ENCODE data around the gene PCGF5.
"Not testable (repeated sequence)": the region's sequence is repeated elsewhere in the genome, so short reads cannot be mapped to it uniquely, and the experiment has no call there.

PCGF5 gene

GRCh38 chr10:91238191-91238590 is 17.7 kb downstream of the PCGF5 start:
- Histone ChIP-seq H3K9ac (ENCODE audit: low read depth in 1 of 2, low read length in 2 of 2) (no peak overlapping the region), H3K4me3 (ENCODE audit: low read length in 2 of 2) (no peak overlapping the region), H3K27ac (ENCODE audit: low read depth in 2 of 2, low read length in 2 of 2) (no peak overlapping the region), H3K4me1 (ENCODE audit: control insufficient read depth in 2 of 2, insufficient read depth in 2 of 2, low read length in 2 of 2) (no peaks in the 10 kb centered on the region), H3K9me3 (ENCODE audit: control insufficient read depth in 2 of 2, low read length in 2 of 2) (no peaks in the 10 kb centered on the region), H3K36me3 (ENCODE audit: control insufficient read depth in 2 of 2, insufficient read depth in 2 of 2, low read length in 2 of 2) (peaks cover 0 to 4% of the 10 kb centered on the region in 2 donors), H3K27me3 (ENCODE audit: control insufficient read depth in 2 of 2, insufficient read depth in 2 of 2, low read length in 2 of 2) (no peaks in the 10 kb centered on the region)

- Histone ChIP-seq H3K36me3 (ENCODE audit: control insufficient read depth in 2 of 2, insufficient read depth in 2 of 2, low read length in 2 of 2) (peaks cover 0 to 4% of the 10 kb centered on the region in 2 donors), H3K9me3 (ENCODE audit: control insufficient read depth in 2 of 2, low read length in 2 of 2) (no peaks in the 10 kb centered on the region), H3K27me3 (ENCODE audit: control insufficient read depth in 2 of 2, insufficient read depth in 2 of 2, low read length in 2 of 2) (no peaks in the 10 kb centered on the region), H3K4me1 (ENCODE audit: control insufficient read depth in 2 of 2, insufficient read depth in 2 of 2, low read length in 2 of 2) (no peaks in the 10 kb centered on the region), H3K4me3 (ENCODE audit: low read length in 2 of 2) (no peak overlapping the region), H3K27ac (ENCODE audit: low read depth in 2 of 2, low read length in 2 of 2) (no peak overlapping the region), H3K9ac (ENCODE audit: low read depth in 1 of 2, low read length in 2 of 2) (no peak overlapping the region)
These were observed 19.3 kb downstream of the PCGF5 start for GRCh38 chr10:91239789-91240188.

GRCh38 chr10:91242940-91243339 is 22.5 kb downstream of the PCGF5 start:
- Histone ChIP-seq H3K4me3 (ENCODE audit: low read length in 2 of 2) (no peak overlapping the region), H3K9me3 (ENCODE audit: control insufficient read depth in 2 of 2, low read length in 2 of 2) (no peaks in the 10 kb centered on the region), H3K4me1 (ENCODE audit: control insufficient read depth in 2 of 2, insufficient read depth in 2 of 2, low read length in 2 of 2) (no peaks in the 10 kb centered on the region), H3K36me3 (ENCODE audit: control insufficient read depth in 2 of 2, insufficient read depth in 2 of 2, low read length in 2 of 2) (peaks cover 0 to 4% of the 10 kb centered on the region in 2 donors), H3K27ac (ENCODE audit: low read depth in 2 of 2, low read length in 2 of 2) (no peak overlapping the region), H3K27me3 (ENCODE audit: control insufficient read depth in 2 of 2, insufficient read depth in 2 of 2, low read length in 2 of 2) (no peaks in the 10 kb centered on the region), H3K9ac (ENCODE audit: low read depth in 1 of 2, low read length in 2 of 2) (no peak overlapping the region)

- no peaks in the 10 kb centered on the region for H3K4me1 ChIP-seq (ENCODE audit: control insufficient read depth in 2 of 2, insufficient read depth in 2 of 2, low read length in 2 of 2)
- H3K36me3 ChIP-seq (ENCODE audit: control insufficient read depth in 2 of 2, insufficient read depth in 2 of 2, low read length in 2 of 2): peaks cover 2 to 6% of the 10 kb centered on the region in 2 donors
- H3K27me3 ChIP-seq (ENCODE audit: control insufficient read depth in 2 of 2, insufficient read depth in 2 of 2, low read length in 2 of 2): no peaks in the 10 kb centered on the region
- H3K9ac ChIP-seq (ENCODE audit: low read depth in 1 of 2, low read length in 2 of 2): no peak overlapping the region
- no peak overlapping the region for H3K27ac ChIP-seq (ENCODE audit: low read depth in 2 of 2, low read length in 2 of 2)
- no peak overlapping the region for H3K4me3 ChIP-seq (ENCODE audit: low read length in 2 of 2)
- no peaks in the 10 kb centered on the region for H3K9me3 ChIP-seq (ENCODE audit: control insufficient read depth in 2 of 2, low read length in 2 of 2)
These were observed 27.1 kb downstream of the PCGF5 start for GRCh38 chr10:91247360-91248111.

GRCh38 chr10:91249700-91250099 is 29.2 kb downstream of the PCGF5 start:
- Histone ChIP-seq H3K27me3 (ENCODE audit: control insufficient read depth in 2 of 2, insufficient read depth in 2 of 2, low read length in 2 of 2) (no peaks in the 10 kb centered on the region), H3K27ac (ENCODE audit: low read depth in 2 of 2, low read length in 2 of 2) (no peak overlapping the region), H3K9me3 (ENCODE audit: control insufficient read depth in 2 of 2, low read length in 2 of 2) (no peaks in the 10 kb centered on the region), H3K36me3 (ENCODE audit: control insufficient read depth in 2 of 2, insufficient read depth in 2 of 2, low read length in 2 of 2) (peaks cover 15 to 18% of the 10 kb centered on the region in 2 donors), H3K4me3 (ENCODE audit: low read length in 2 of 2) (no peak overlapping the region), H3K4me1 (ENCODE audit: control insufficient read depth in 2 of 2, insufficient read depth in 2 of 2, low read length in 2 of 2) (no peaks in the 10 kb centered on the region), H3K9ac (ENCODE audit: low read depth in 1 of 2, low read length in 2 of 2) (no peak overlapping the region)

- no peaks in the 10 kb centered on the region for H3K4me1 ChIP-seq (ENCODE audit: control insufficient read depth in 2 of 2, insufficient read depth in 2 of 2, low read length in 2 of 2)
- H3K27ac ChIP-seq (ENCODE audit: low read depth in 2 of 2, low read length in 2 of 2): no peak overlapping the region
- H3K36me3 ChIP-seq (ENCODE audit: control insufficient read depth in 2 of 2, insufficient read depth in 2 of 2, low read length in 2 of 2): peaks cover 22 to 25% of the 10 kb centered on the region in 2 donors
- H3K27me3 ChIP-seq (ENCODE audit: control insufficient read depth in 2 of 2, insufficient read depth in 2 of 2, low read length in 2 of 2): no peaks in the 10 kb centered on the region
- peaks cover 0 to 3% of the 10 kb centered on the region in 2 donors for H3K9me3 ChIP-seq (ENCODE audit: control insufficient read depth in 2 of 2, low read length in 2 of 2)
- no peak overlapping the region for H3K9ac ChIP-seq (ENCODE audit: low read depth in 1 of 2, low read length in 2 of 2)
- H3K4me3 ChIP-seq (ENCODE audit: low read length in 2 of 2): no peak overlapping the region
These were observed 29.9 kb downstream of the PCGF5 start for GRCh38 chr10:91250341-91250740.

GRCh38 chr10:91251430-91252056 is 31.1 kb downstream of the PCGF5 start:
- Histone ChIP-seq H3K9ac (ENCODE audit: low read depth in 1 of 2, low read length in 2 of 2) (no peak overlapping the region), H3K27me3 (ENCODE audit: control insufficient read depth in 2 of 2, insufficient read depth in 2 of 2, low read length in 2 of 2) (no peaks in the 10 kb centered on the region), H3K36me3 (ENCODE audit: control insufficient read depth in 2 of 2, insufficient read depth in 2 of 2, low read length in 2 of 2) (peaks cover 25 to 28% of the 10 kb centered on the region in 2 donors), H3K27ac (ENCODE audit: low read depth in 2 of 2, low read length in 2 of 2) (no peak overlapping the region), H3K9me3 (ENCODE audit: control insufficient read depth in 2 of 2, low read length in 2 of 2) (peaks cover 0 to 4% of the 10 kb centered on the region in 2 donors), H3K4me3 (ENCODE audit: low read length in 2 of 2) (no peak overlapping the region), H3K4me1 (ENCODE audit: control insufficient read depth in 2 of 2, insufficient read depth in 2 of 2, low read length in 2 of 2) (no peaks in the 10 kb centered on the region)

GRCh38 chr10:91253300-91253699 is 32.8 kb downstream of the PCGF5 start:
- peaks cover 25 to 32% of the 10 kb centered on the region in 2 donors for H3K36me3 ChIP-seq (ENCODE audit: control insufficient read depth in 2 of 2, insufficient read depth in 2 of 2, low read length in 2 of 2)
- no peak overlapping the region for H3K9ac ChIP-seq (ENCODE audit: low read depth in 1 of 2, low read length in 2 of 2)
- H3K9me3 ChIP-seq (ENCODE audit: control insufficient read depth in 2 of 2, low read length in 2 of 2): peaks cover 0 to 4% of the 10 kb centered on the region in 2 donors
- H3K4me1 ChIP-seq (ENCODE audit: control insufficient read depth in 2 of 2, insufficient read depth in 2 of 2, low read length in 2 of 2): no peaks in the 10 kb centered on the region
- no peaks in the 10 kb centered on the region for H3K27me3 ChIP-seq (ENCODE audit: control insufficient read depth in 2 of 2, insufficient read depth in 2 of 2, low read length in 2 of 2)
- H3K4me3 ChIP-seq (ENCODE audit: low read length in 2 of 2): no peak overlapping the region
- no peak overlapping the region for H3K27ac ChIP-seq (ENCODE audit: low read depth in 2 of 2, low read length in 2 of 2)

GRCh38 chr10:91257310-91257709 is 36.8 kb downstream of the PCGF5 start:
- Histone ChIP-seq H3K9ac (ENCODE audit: low read depth in 1 of 2, low read length in 2 of 2) (no peak overlapping the region), H3K27ac (ENCODE audit: low read depth in 2 of 2, low read length in 2 of 2) (no peak overlapping the region), H3K9me3 (ENCODE audit: control insufficient read depth in 2 of 2, low read length in 2 of 2) (peaks cover 0 to 4% of the 10 kb centered on the region in 2 donors), H3K4me3 (ENCODE audit: low read length in 2 of 2) (no peak overlapping the region), H3K27me3 (ENCODE audit: control insufficient read depth in 2 of 2, insufficient read depth in 2 of 2, low read length in 2 of 2) (no peaks in the 10 kb centered on the region), H3K4me1 (ENCODE audit: control insufficient read depth in 2 of 2, insufficient read depth in 2 of 2, low read length in 2 of 2) (no peaks in the 10 kb centered on the region), H3K36me3 (ENCODE audit: control insufficient read depth in 2 of 2, insufficient read depth in 2 of 2, low read length in 2 of 2) (peaks cover 24 to 32% of the 10 kb centered on the region in 2 donors)

GRCh38 chr10:91260417-91260816 is 40.0 kb downstream of the PCGF5 start:
- H3K9me3 ChIP-seq (ENCODE audit: control insufficient read depth in 2 of 2, low read length in 2 of 2); H3K27me3 ChIP-seq (ENCODE audit: control insufficient read depth in 2 of 2, insufficient read depth in 2 of 2, low read length in 2 of 2); H3K4me3 ChIP-seq (ENCODE audit: low read length in 2 of 2); H3K4me1 ChIP-seq (ENCODE audit: control insufficient read depth in 2 of 2, insufficient read depth in 2 of 2, low read length in 2 of 2); H3K27ac ChIP-seq (ENCODE audit: low read depth in 2 of 2, low read length in 2 of 2); H3K9ac ChIP-seq (ENCODE audit: low read depth in 1 of 2, low read length in 2 of 2): not testable (repeated sequence)
- H3K36me3 ChIP-seq (ENCODE audit: control insufficient read depth in 2 of 2, insufficient read depth in 2 of 2, low read length in 2 of 2): peaks cover 10 to 19% of the 10 kb centered on the region in 2 donors

Measured in mucosa of rectum (tissue), 2 donors.